Liver (tissue), 9 donors: ENCODE results near the gene FBP2. TPM values are rescaled to one million over a fixed set of nuclear protein-coding genes. Genes with fewer than 3 reads are reported as not detected.

Source experiments
- DNase-seq: peaks from one replicate; pipeline ENCODE4 v3.0.0-alpha.2; 2017; ENCODE audit warnings: low spot score
- H3K27ac ChIP-seq, 2 donors: one replicate each; pipeline ENCODE4 v1.7.0; 2013; ENCODE audit warnings: inconsistent platforms in 2 of 2, low read length in 2 of 2, control low read depth in 1 of 2, low read depth in 1 of 2, mild to moderate bottlenecking in 1 of 2
- H3K27me3 ChIP-seq, 4 donors: one replicate each; pipeline versions ENCODE4 v1.6.1 to v1.7.0; 2013; ENCODE audit warnings: low read length in 3 of 4, inconsistent platforms in 1 of 4, mild to moderate bottlenecking in 1 of 4, moderate library complexity in 1 of 4; ENCODE audit not compliant: control insufficient read depth in 4 of 4, insufficient read depth in 4 of 4
- H3K36me3 ChIP-seq, 4 donors: one replicate each; pipeline versions ENCODE4 v1.6.1 to v1.7.0; 2013; ENCODE audit warnings: low read length in 3 of 4, mild to moderate bottlenecking in 3 of 4, low read depth in 1 of 4, moderate library complexity in 1 of 4; ENCODE audit not compliant: control insufficient read depth in 4 of 4, insufficient read depth in 3 of 4
- H3K4me1 ChIP-seq, 4 donors: one replicate each; pipeline versions ENCODE4 v1.6.1 to v1.7.0; 2013; ENCODE audit warnings: low read length in 3 of 4, mild to moderate bottlenecking in 3 of 4, moderate library complexity in 1 of 4; ENCODE audit not compliant: control insufficient read depth in 4 of 4, insufficient read depth in 4 of 4
- H3K4me3 ChIP-seq, 3 donors: one replicate each; pipeline versions ENCODE4 v1.6.1 to v1.7.0; 2013; ENCODE audit warnings: low read length in 3 of 3, control low read depth in 1 of 3, low read depth in 1 of 3, mild to moderate bottlenecking in 1 of 3
- H3K9ac ChIP-seq, 2 donors: one replicate each; pipeline ENCODE4 v1.7.0; 2013; ENCODE audit warnings: low read length in 2 of 2, mild to moderate bottlenecking in 2 of 2, moderate library complexity in 2 of 2, control low read depth in 1 of 2, low read depth in 1 of 2
- H3K9me3 ChIP-seq, 4 donors: one replicate each; pipeline versions ENCODE4 v1.6.1 to v1.7.0; 2013; ENCODE audit warnings: low read length in 3 of 4; ENCODE audit not compliant: control insufficient read depth in 4 of 4
- ATF3 ChIP-seq: IDR thresholded peaks from 2 replicates; pipeline ENCODE4 v1.6.1; 2016; ENCODE audit warnings: antibody characterized with exemption
- CTCF ChIP-seq: fragments of 150-350 bp; IDR thresholded peaks from 2 replicates; pipeline ENCODE4 v1.5.1; 2017; ENCODE audit warnings: improper control_type of control experiment, low read depth, low read length; ENCODE audit not compliant: missing input control
- EGR1 ChIP-seq, 2 donors: IDR thresholded peaks; 2 replicates each; pipeline ENCODE4 v1.6.1; 2016 to 2018; ENCODE audit warnings: antibody characterized with exemption in 2 of 2, low read depth in 2 of 2
- FOXA1 ChIP-seq: IDR thresholded peaks from 2 replicates; pipeline ENCODE4 v1.6.1; 2016; ENCODE audit warnings: antibody characterized with exemption
- FOXA2 ChIP-seq: IDR thresholded peaks from 2 replicates; pipeline ENCODE4 v1.6.1; 2016; ENCODE audit warnings: antibody characterized with exemption
- GABPA ChIP-seq, 2 donors: IDR thresholded peaks in 1 of 2; conservative IDR thresholded peaks in 1 of 2; 2 replicates each; pipeline ENCODE4 v1.6.1; 2016; ENCODE audit warnings: antibody characterized with exemption in 2 of 2, mild to moderate bottlenecking in 1 of 2, moderate library complexity in 1 of 2
- HNF4A ChIP-seq, 2 donors: conservative IDR thresholded peaks; 2 replicates each; pipeline ENCODE4 v1.6.1; 2016; ENCODE audit warnings: antibody characterized with exemption in 2 of 2, mild to moderate bottlenecking in 2 of 2
- HNF4G ChIP-seq: IDR thresholded peaks from 2 replicates; pipeline ENCODE4 v1.6.1; 2016; ENCODE audit warnings: antibody characterized with exemption
- JUND ChIP-seq, 2 donors: IDR thresholded peaks; 2 replicates each; pipeline ENCODE4 v1.6.1; 2016; ENCODE audit warnings: antibody characterized with exemption in 2 of 2
- NR2F2 ChIP-seq: IDR thresholded peaks from 2 replicates; pipeline ENCODE4 v1.6.1; 2016; ENCODE audit warnings: antibody characterized with exemption
- RAD21 ChIP-seq, 2 donors: IDR thresholded peaks; 2 replicates each; pipeline ENCODE4 v1.6.1; 2016; ENCODE audit warnings: antibody characterized with exemption in 2 of 2, mild to moderate bottlenecking in 2 of 2
- REST ChIP-seq: IDR thresholded peaks from 2 replicates; pipeline ENCODE4 v1.6.1; 2016; ENCODE audit warnings: antibody characterized with exemption, mild to moderate bottlenecking
- RXRA ChIP-seq, 2 donors: IDR thresholded peaks; 2 replicates each; pipeline ENCODE4 v1.6.1; 2017 to 2018; ENCODE audit warnings: antibody characterized with exemption in 2 of 2, mild to moderate bottlenecking in 1 of 2
- SP1 ChIP-seq: IDR thresholded peaks from 2 replicates; pipeline ENCODE4 v1.6.1; 2018; ENCODE audit warnings: antibody characterized with exemption, mild to moderate bottlenecking
- TAF1 ChIP-seq: conservative IDR thresholded peaks from 2 replicates; pipeline ENCODE4 v1.6.1; 2016; ENCODE audit warnings: antibody characterized with exemption, mild to moderate bottlenecking
- YY1 ChIP-seq: IDR thresholded peaks from 2 replicates; pipeline ENCODE4 v1.6.1; 2016; ENCODE audit warnings: antibody characterized with exemption, mild to moderate bottlenecking
- ZBTB33 ChIP-seq: IDR thresholded peaks from 2 replicates; pipeline ENCODE4 v1.6.1; 2016; ENCODE audit warnings: antibody characterized with exemption
- WGBS: extraction: QIAGEN DNeasy Blood & Tissue Kit; methylation state at CpG from one replicate; pipeline ENCODE4 v1.1.7; 2013; 5-methylcytosine and 5-hydroxymethylcytosine counted together
- polyA plus RNA-seq, 2 donors: library from polyadenylated mRNA; stranded (reverse) in 1 of 2; unstranded in 1 of 2; fragments of 200-250 nt in 1 of 2; fragments of >200 nt in 1 of 2; fragmentation: Nextera tagmentation in 1 of 2; extraction: Ambion mirVana in 1 of 2; gene quantifications; one replicate each; pipeline versions ENCODE4 v1.2.1 to v1.2.3, GENCODE V29; 2013 to 2015
- total RNA-seq, 2 donors: library from RNA; depleted of rRNA; stranded (reverse); fragments of >200 nt; gene quantifications; one replicate each; pipeline ENCODE4 v1.2.3, GENCODE V29; 2014
- TF ChIP-seq, protein P1 (sequence below): IDR thresholded peaks from 2 replicates; pipeline ENCODE4 v1.6.1; 2016; ENCODE audit warnings: antibody characterized with exemption
- donor health status: healthy.
- donor health status: healthy.
- donor health status: healthy.
- donor health status: healthy.
- donor health status: healthy.

The FBP2 gene
- total and polyA plus RNA-seq, 4 donors = not detected

DNA sequence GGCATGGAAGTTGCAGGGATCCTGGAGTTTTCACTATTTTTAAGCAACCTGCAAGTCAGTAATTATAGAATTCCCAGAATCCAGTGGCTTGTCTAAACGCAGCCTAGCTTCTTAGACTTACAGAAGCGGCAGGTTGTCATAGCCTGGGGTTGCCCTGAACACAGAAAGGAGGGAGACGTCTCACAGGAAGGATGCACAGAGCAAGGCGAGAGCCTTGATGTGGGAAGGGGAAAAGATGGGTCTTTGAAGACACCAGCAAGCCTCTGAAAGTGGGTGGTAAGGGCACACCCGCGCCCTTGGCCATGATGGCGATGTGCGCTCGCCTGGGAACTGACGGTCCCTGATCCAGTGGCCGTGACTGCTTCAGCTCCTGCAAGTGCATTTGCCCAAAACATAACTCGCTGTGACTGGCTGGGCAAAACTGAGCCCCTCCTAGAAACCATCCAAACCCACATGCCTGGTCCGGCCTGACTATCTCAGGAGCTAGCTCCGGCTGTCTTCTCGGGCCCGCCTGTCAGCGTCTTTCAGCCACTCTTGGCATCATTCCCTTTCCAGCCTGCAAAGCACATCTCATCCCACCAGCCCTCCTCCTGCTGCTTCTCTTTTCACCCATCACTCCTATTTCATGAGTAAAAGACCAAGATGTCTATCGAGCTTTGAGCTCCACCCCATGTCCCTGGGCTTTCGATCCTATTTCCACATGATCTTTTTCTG, 28.6 kb upstream of the FBP2 start:
- Histone ChIP-seq H3K9ac (no peak overlapping the region), H3K4me3 (no peak overlapping the region), H3K27ac (no peak overlapping the region), H3K36me3 (peaks cover 4 to 43% (median 31%) of the 10 kb centered on the region in 4 donors), H3K27me3 (no peaks in the 10 kb centered on the region), H3K4me1 (peaks cover 0 to 11% (median 9%) of the 10 kb centered on the region in 4 donors), H3K9me3 (no peaks in the 10 kb centered on the region)
- TF ChIP-seq ATF3 = no peak
- no peak for TF ChIP-seq FOXA1
- TF ChIP-seq NR2F2 = no peak
- TF ChIP-seq JUND (IDR thresholded peaks at IDR 0.05) = no peak
- TF ChIP-seq, protein P1, sequence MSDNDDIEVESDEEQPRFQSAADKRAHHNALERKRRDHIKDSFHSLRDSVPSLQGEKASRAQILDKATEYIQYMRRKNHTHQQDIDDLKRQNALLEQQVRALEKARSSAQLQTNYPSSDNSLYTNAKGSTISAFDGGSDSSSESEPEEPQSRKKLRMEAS = no peak
- TF ChIP-seq HNF4A (conservative IDR thresholded peaks at IDR 0.05) = no peak
- no peak for TF ChIP-seq CTCF
- no peak for TF ChIP-seq ZBTB33
- TF ChIP-seq FOXA2 = no peak
- TF ChIP-seq REST = no peak
- TF ChIP-seq TAF1 = no peak
- TF ChIP-seq GABPA (IDR thresholded peaks at IDR 0.05 in 1 of 2, conservative IDR thresholded peaks at IDR 0.05 in 1 of 2) = no peak
- TF ChIP-seq EGR1 (IDR thresholded peaks at IDR 0.05; ENCODE audit: low read depth in 2 of 2) = no peak
- TF ChIP-seq SP1 = no peak
- TF ChIP-seq HNF4G = no peak
- no peak for TF ChIP-seq YY1
- TF ChIP-seq RAD21 (IDR thresholded peaks at IDR 0.05) = no peak
- TF ChIP-seq RXRA (IDR thresholded peaks at IDR 0.05) = no peak
- DNase-seq = no peak
- 91% methylated on average over 19 of the region's 19 CpGs for WGBS
